Activated CD4-positive, alpha-beta T cell treated with anti-CD3 and anti-CD28 coated beads, Interleukin-2, amount 50 U/mL, for 48 hours (primary cell): ENCODE results near the gene BANP.
"Not testable (repeated sequence)": the region's sequence is repeated elsewhere in the genome, so short reads cannot be mapped to it uniquely, and the experiment has no call there.

Experiments used
- DNase-seq, 2 experiments: peaks; one replicate each; pipeline ENCODE4 v3.0.0-alpha.2; 2020

Gene BANP

GRCh38 chr16:88068476-88069396, 117.5 kb downstream of the BANP start:
- DNase-seq: no peak

DNA sequence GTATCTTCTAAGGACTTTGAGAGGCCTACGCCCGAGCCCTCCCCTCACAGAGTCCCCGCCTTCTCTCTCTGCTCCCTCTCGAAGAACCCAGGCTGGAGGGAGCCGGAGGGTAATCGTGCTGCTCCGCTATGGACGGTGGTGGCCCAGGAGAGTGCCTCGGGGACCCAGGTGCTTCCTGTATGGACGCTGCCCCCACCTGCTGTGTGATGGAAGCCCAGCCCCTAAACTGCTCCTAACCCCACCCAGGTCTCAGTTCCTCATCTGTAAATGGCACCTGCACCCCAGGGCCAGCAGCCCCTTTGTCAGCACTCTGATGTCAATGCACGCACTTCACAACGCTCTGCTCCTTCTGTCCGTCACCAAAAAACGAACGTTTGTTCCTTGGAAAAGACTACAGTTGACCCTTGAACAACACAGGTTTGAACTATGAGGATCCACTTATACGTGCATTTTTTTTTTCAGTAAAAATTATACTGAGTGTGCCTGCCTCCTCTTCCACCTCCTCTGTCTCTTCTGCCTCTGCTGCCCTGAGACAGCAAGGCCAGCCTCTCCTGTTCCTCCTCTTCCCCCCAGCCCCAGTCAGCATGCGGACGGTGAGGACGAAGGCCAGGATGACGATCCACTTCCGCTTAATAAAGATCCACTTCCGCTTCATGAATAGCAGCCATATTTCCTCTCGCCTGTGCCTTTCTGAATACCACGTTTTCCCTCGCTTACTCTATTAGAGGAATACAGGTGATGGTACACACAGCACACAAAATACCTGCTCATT, 118.3 kb downstream of the BANP start:
- DNase-seq: no peak

DNA sequence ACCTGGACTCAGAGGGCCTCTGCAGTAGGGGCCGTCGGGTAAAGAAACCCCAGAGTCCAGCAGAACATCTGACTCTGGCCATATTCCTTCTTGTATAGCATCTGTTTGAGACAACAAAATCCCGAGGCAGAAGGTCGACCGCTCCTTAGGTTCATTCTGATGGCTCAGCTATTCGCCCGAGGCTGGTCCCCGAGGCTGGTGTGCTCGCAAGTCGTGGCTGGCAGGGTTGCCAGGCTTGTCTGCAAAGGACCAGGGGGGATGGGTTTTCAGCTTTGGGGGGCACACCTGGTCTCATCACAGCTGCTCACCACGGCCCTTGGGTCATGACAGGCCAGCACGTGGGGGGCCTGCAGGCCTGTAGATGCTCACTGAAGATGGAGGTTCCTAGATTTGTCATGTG, 119.1 kb downstream of the BANP start:
- no peak for DNase-seq

- DNase-seq: no peak
Observed at GRCh38 chr16:88070989-88071625, 119.9 kb downstream of the BANP start.

DNA sequence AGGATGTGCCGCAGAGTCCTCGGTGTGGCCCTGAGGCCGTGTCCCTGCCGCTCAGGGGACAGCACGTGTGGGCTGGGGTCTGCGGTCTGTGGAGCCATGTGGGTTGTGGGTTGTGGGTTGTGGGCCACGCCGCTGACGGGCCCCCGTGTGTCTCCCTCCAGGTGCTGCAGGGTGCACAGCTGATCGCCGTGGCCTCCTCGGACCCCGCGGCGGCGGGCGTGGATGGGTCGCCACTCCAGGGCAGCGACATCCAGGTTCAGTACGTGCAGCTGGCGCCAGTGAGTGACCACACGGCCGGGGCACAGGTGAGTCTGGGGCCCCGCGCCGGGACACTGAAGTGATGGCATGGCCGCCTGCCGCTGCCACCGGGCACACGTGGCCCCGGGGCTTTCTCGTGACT, 120.7 kb downstream of the BANP start:
- DNase-seq: no peak

DNA sequence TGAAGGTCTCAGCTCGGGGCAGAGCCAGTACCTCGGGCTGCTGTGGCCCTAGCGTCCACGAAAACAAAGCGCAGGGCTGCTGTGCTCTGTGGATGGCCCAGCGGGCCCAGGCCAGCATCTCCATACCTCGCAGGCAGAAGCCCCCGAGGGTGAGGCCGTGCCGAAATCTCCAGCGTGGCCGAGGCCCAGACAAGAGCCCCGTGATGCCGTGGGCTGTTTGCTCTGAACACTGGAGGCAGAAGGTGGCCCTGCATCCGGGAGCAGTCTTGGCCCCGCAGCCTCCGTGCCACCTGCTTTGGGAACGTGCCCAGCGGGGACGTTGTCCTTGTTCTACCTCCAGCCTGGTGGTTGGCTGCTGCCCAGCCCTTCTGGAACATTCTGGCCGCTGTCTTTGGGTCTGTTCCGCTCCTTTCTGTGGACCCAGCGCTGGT, 121.4 kb downstream of the BANP start:
- DNase-seq: no peak

GRCh38 chr16:88073201-88073721, 122.0 kb downstream of the BANP start:
- DNase-seq: no peak

DNA sequence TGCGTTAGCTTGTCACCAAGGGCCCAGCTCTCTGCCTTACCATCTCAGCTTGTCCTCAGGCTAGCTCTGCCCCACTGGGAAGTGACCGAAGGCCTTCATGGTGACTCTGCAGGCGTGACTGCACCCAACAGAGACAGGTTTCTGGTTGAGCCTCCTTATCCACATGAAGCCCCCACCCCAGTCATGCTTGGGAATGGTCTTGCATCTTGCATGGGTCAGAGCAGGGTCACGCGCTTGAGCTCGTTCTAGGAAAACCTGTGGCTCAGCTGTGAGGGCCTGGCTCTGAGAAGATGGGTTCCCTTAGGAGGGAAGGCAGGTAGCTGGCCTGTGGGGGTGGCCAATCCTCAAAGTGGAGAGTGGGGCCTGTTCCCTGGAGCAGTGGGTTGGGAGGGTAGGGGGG, 122.8 kb downstream of the BANP start:
- no peak for DNase-seq

- no peak for DNase-seq
Observed at GRCh38 chr16:88076211-88076931, 125.1 kb downstream of the BANP start.

GRCh38 chr16:88076932-88077320, 125.7 kb downstream of the BANP start:
- DNase-seq: not testable (repeated sequence)

DNA sequence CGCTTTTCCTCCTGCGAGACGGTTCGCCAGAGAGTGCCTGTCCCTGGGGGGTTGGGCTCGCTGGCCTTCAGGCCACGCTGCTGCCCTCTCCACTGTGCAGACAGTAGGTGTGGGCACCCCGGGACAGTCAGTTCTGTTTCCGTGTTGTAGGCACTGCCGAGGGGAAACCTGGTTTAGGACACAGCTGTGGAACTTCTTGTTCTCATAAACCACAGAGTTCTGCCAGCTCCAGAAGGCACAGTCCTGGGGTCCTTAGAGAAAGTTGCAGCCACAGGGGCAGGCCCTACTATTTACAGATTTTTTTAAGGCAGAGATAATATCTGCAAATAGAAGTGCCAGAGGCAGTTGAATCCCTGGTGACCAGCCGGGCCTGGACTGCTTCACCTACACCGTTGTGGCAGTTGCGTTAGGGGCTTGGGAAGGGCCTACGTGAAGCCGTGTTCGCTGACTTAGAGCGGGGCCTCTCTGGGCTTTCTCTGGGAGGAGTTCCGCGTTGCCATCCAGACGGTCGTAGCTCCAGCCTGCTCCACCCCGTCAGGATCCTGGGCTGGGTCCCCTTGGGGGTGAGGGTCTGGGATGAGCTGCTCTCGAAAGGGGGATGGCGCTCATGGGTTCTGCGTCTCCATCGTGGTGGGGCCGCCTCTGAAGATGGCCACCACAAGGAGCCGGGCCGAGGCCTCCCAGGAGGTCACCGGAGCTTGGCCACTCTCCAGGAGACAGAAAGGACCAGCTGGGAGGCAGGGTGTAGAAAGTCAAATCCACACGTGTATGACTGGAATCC, 126.3 kb downstream of the BANP start:
- no peak for DNase-seq

DNA sequence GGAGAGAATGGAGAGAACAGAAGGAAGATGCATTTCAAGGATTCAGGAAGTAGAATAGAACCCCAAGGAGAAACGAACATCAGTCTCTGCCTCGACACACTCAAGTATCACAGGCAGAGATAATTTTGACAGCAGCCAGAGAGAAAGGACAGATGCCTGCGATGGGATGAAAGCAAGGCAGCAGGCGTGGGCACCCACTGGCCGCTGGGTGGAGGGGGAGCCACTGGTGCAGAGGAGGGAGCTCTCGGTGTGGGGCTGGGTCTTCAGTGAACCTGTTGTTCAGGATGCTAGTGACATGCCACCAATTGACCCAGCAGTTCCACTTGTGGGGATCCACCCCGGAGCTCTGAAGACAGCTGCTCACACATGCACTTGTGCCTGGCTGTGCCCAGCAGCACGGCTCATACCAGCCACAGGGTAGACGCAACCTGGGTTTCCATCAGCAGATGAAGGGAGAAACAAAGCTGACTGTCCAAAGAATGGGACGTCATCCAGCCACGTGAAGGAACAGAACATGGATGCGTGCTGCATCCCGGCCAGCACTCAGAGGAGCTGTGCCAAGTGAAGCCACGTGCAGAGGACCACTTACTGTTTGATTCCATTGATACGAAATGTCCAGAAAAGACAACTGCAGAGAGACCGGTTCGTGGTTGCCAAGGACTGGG, 127.0 kb downstream of the BANP start:
- DNase-seq: no peak

DNA sequence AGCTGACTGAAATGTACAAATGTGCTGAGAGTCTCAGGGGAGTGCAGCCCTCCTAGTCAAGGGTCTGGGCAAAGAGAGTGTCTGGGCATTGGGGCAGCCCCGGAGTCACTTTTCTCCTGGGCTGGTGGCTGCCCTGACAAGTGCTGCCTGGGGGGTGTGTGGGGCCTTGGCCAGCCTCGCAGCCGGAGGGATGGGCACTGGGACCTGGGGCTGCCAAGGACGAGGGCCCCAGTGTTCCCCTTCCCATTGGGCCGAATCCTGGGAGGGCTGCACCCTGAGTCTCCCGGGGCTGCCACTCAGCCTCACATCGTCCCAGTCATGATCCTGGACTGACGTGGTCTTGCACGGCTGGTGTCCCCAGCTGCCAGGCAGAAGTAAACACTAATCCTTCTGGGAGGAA, 132.3 kb downstream of the BANP start:
- no peak for DNase-seq

DNA sequence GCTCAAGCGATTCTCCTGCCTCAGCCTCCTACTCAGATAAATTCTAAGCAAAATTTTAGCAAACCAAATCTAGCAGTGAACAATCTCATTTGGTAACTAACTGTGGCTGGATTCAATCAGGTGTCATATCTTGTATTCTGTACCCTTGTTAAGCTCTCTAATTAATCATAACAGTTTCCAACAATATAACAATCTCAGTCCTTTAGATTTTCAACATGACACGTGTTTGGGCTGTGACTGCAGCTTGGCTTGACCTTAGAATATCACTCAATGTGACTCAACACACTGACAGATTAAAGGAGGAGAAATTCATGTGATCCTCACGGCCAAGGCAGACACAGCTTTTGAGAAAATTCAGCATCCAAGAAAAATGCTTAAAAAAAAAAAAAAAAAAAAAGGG, 133.6 kb downstream of the BANP start:
- no peak for DNase-seq

DNA sequence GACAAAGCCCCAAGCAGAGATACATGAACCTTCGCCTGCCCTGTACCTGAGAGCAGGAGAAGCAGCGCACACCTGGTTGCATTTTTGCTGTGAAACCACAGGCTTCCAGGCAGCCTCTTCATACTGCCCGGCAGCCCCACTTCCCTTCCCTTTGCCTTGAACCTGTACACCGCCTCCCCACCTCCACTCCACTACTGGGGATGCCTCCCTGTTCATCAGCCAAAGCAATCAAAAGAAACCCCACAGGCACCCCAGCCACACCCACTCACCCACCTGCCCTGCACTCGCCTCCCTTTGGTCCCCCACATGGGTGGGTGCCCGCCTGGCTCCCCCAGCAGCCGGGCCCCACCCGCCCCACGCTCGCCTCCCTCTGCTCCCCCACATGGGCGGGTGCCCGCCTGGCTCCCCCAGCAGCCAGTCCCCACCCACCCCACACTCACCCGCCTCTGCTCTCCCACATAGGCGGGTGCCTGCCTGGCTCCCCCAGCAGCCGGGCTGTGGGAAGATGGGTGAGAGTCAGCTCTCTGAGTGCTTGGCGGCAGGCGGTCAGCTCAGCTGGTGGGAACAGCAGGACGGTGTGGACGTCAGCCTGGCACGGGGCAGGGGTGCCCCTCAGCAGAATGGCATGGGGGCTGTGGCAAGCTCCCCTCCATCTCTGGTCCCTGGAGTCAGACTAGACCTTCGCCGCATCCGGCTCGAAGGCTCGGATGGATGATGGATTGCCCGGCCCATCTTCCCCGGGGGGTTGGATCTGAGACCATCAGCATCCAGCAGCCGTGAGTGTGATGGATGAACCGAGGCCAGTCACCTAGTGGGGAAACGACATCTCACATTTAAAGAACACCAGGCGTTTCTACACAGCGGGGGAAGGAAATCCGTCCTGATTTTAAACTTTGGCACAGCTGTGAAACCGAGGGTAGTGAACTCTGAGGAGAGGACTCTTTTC, 135.6 kb downstream of the BANP start:
- no peak for DNase-seq

DNA sequence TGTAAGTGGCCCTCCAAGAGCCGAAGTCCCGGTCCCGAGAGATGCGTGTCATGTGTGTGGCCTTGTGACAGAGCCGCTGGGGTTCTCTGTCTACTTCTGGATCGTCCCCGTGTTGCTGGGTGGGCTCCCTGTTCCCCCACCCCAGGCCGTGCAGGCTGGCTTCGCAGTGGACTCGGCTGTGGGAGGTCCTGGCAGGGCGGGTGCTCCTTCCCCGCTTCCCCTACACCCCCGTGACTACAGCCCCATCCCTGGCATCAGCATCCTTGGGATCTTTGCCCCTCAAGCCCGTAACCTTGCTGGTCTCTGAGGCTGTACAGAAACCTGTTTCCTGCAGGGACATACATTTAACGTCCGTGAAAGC, 136.3 kb downstream of the BANP start:
- DNase-seq: no peak

- DNase-seq: no peak
Observed at GRCh38 chr16:88088161-88088581, 136.9 kb downstream of the BANP start.

DNA sequence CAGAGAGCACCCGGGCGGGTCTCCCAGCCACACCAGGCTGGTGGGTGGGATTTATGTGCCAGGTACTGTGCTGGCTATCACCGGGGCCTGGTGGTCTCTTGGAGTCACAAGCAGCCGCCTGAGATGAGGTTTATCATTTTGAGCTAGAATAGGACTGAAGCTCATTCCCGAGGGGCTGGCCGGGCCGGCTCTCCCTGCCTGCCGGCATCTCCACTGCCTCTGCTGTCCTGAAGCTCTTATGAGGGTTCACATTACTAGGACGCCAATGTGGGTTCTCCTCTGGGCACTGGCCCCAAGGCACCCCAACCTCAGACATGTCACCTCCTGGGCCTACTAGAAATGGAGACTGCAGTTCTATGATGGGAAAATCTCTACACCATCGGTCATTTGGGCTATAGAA, 137.4 kb downstream of the BANP start:
- not testable (repeated sequence) for DNase-seq

DNA sequence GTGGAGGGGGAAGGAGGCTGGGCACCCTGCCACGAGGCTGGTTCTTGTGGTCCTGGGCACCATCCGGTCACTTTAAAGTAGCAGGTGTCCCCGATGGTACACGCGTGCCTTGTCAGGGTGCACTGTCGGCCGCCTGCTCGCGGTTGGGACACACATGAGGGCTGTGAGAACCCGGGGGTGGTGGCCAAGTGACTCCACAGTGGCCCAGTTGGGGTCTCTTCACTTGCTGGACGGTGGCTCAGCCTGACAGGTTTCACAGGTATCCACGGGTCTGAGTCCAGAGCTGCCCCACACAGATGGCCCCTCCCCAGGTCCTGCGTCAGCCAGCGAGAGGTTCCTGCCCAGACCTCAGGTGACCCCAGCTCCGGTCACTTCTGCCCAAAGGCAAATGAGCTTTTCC, 137.8 kb downstream of the BANP start:
- DNase-seq: not testable (repeated sequence)
